Aorta (tissue), 5 donors: ENCODE results near the gene PCDHGC3. TPM values are rescaled to one million over a fixed set of nuclear protein-coding genes. Genes with fewer than 3 reads are reported as not detected.

ENCODE experiments used
- ATAC-seq: fragments of 200-7000 bp; cut with Tn5 transposase; one replicate; pipeline ENCODE4 v1.9.1; 2022; ENCODE audit warnings: moderate library complexity; ENCODE audit not compliant: low FRiP score
- DNase-seq, 2 donors: peaks; one replicate each; pipeline ENCODE4 v3.0.0-alpha.2; 2020
- H3K27ac ChIP-seq, 2 donors: one replicate each; pipeline ENCODE4 v1.5.1; 2013; ENCODE audit warnings: low read length in 2 of 2, mild to moderate bottlenecking in 2 of 2, moderate library complexity in 2 of 2, control low read depth in 1 of 2, inconsistent platforms in 1 of 2, low read depth in 1 of 2
- H3K27me3 ChIP-seq, 2 donors: one replicate each; pipeline ENCODE4 v1.6.1; 2013; ENCODE audit warnings: control low read depth in 1 of 2, low read length in 1 of 2, mild to moderate bottlenecking in 1 of 2, moderate library complexity in 1 of 2; ENCODE audit not compliant: insufficient read depth in 2 of 2, control insufficient read depth in 1 of 2
- H3K36me3 ChIP-seq, 2 donors: one replicate each; pipeline ENCODE4 v1.6.1; 2013; ENCODE audit warnings: control low read depth in 1 of 2, low read length in 1 of 2, mild to moderate bottlenecking in 1 of 2; ENCODE audit not compliant: insufficient read depth in 2 of 2, control insufficient read depth in 1 of 2
- H3K4me1 ChIP-seq, 2 donors: one replicate each; pipeline ENCODE4 v1.6.1; 2013; ENCODE audit warnings: low read length in 2 of 2, control low read depth in 1 of 2, mild to moderate bottlenecking in 1 of 2, moderate library complexity in 1 of 2; ENCODE audit not compliant: insufficient read depth in 2 of 2, control insufficient read depth in 1 of 2
- H3K4me3 ChIP-seq, 2 donors: one replicate each; pipeline ENCODE4 v1.5.1; 2013; ENCODE audit warnings: low read length in 2 of 2, control low read depth in 1 of 2, mild to moderate bottlenecking in 1 of 2
- H3K9me3 ChIP-seq: one replicate; pipeline ENCODE4 v1.6.1; 2013; ENCODE audit warnings: mild to moderate bottlenecking, low read length; ENCODE audit not compliant: control insufficient read depth
- WGBS, 2 donors: extraction: QIAGEN DNeasy Blood & Tissue Kit; methylation state at CpG; one replicate each; pipeline ENCODE4 v1.1.7; 2013; 5-methylcytosine and 5-hydroxymethylcytosine counted together
- intact Hi-C, 2 donors: fragments of 100-400 bp; cut with DNase I; formaldehyde crosslinking; loops; one replicate each; pipeline versions ENCODE4 v1.14.2 to v1.15.0; 2022
- polyA plus RNA-seq, 2 donors: library from polyadenylated mRNA; stranded (reverse); fragments of 200-250 nt; gene quantifications; one replicate each; pipeline ENCODE4 v1.2.3, GENCODE V29; 2013
- total RNA-seq, 2 donors: library from RNA; stranded (reverse); fragmentation: NEBNext Ultra II Directional; extraction: Animal tissue kit (Norgen Biotek cat#: 25700); gene quantifications; one replicate each; pipeline ENCODE4 v1.2.1, GENCODE V29; 2021
- donor health status: healthy with polysubstance abuse.
- donor health status: Bipolar disorder and iron deficiency.
- donor health status: DM: no; HTN: no; CAD: no.
- donor health status: DM: no; HTN: no; CAD: no.
- donor health status: DM: yes; HTN: yes; CAD: no.

PCDHGC3 gene
- total and polyA plus RNA-seq, 4 donors: 23.9 to 116 (median 83.2) TPM

- no peaks in the 10 kb centered on the region for H3K9me3 ChIP-seq
- no peaks in the 10 kb centered on the region for H3K4me1 ChIP-seq
- 47 to 51% methylated on average over 2 of the region's 2 CpGs for WGBS, 2 donors
- H3K27ac ChIP-seq: no peak overlapping the region
- intact Hi-C loops: loop anchor here in 1 of 2 donors (5.0 to 10.0 kb wide), 2 partner anchors 40 to 108 kb away; partner anchors contain the start of genes PCDHGA10 and PCDHGB7
- DNase-seq (no peak), ATAC-seq (no peak)
- no peak overlapping the region for H3K4me3 ChIP-seq
- H3K27me3 ChIP-seq: no peaks in the 10 kb centered on the region
- H3K36me3 ChIP-seq: peaks cover 2 to 8% of the 10 kb centered on the region in 2 donors
Observed at GRCh38 chr5:141522301-141522700, 46.5 kb downstream of the PCDHGC3 start.

GRCh38 chr5:141523991-141524390 is 48.2 kb downstream of the PCDHGC3 start:
- Histone ChIP-seq H3K27ac (peak overlapping the region in 1 of 2 donors; percentile 29), H3K4me1 (no peaks in the 10 kb centered on the region), H3K4me3 (no peak overlapping the region), H3K36me3 (peaks cover 2 to 7% of the 10 kb centered on the region in 2 donors), H3K9me3 (no peaks in the 10 kb centered on the region), H3K27me3 (no peaks in the 10 kb centered on the region)
- intact Hi-C loops: loop anchor here (2.0 to 10.0 kb wide), 4 partner anchors 35 to 109 kb away; partner anchors contain the start of genes PCDHGA10 (in 1 of the 2), PCDHGB7 (in 1 of the 2) and PCDHGC3 (in 1 of the 2)
- ATAC-seq (no peak), DNase-seq (no peak)
- WGBS, 2 donors: 79 to 85% methylated on average over 8 of the region's 8 CpGs

- intact Hi-C loops: loop anchor here (2.0 to 10.0 kb wide), 5 partner anchors 34 to 110 kb away; partner anchors contain the start of genes PCDHGA10 (in 1 of the 2), PCDHGA11 (in 1 of the 2), PCDHGB7 (in 1 of the 2) and PCDHGC3 (in 1 of the 2)
- Histone ChIP-seq H3K36me3 (peaks cover 2 to 7% of the 10 kb centered on the region in 2 donors), H3K27me3 (no peaks in the 10 kb centered on the region), H3K27ac (peak overlapping the region; percentile 29 to 63), H3K4me1 (no peaks in the 10 kb centered on the region), H3K4me3 (no peak overlapping the region), H3K9me3 (no peaks in the 10 kb centered on the region)
- whole genome bisulfite sequencing, 2 donors: 29 to 30% methylated on average over 12 of the region's 12 CpGs
- ATAC-seq: peak; percentile 95
- peak; percentile 86 to 93 for DNase-seq
Observed at GRCh38 chr5:141524604-141525597, 49.1 kb downstream of the PCDHGC3 start.

- ATAC-seq (no peak), DNase-seq (no peak)
- 71 to 79% methylated on average over 7 of the region's 7 CpGs for WGBS, 2 donors
- H3K36me3 ChIP-seq: peaks cover 2 to 7% of the 10 kb centered on the region in 2 donors
- intact Hi-C loops: loop anchor here (2.0 to 10.0 kb wide), 4 partner anchors 33 to 111 kb away; partner anchors contain the start of genes PCDHGA10 (in 1 of the 2), PCDHGA11 (in 1 of the 2), PCDHGB7 (in 1 of the 2) and PCDHGC3 (in 1 of the 2)
- H3K9me3 ChIP-seq: no peaks in the 10 kb centered on the region
- H3K4me1 ChIP-seq: no peaks in the 10 kb centered on the region
- H3K4me3 ChIP-seq: no peak overlapping the region
- no peaks in the 10 kb centered on the region for H3K27me3 ChIP-seq
- H3K27ac ChIP-seq: no peak overlapping the region
Observed at GRCh38 chr5:141525653-141526052, 49.9 kb downstream of the PCDHGC3 start.

- WGBS, 2 donors: 45 to 49% methylated on average over 1 of the region's 1 CpG
- ATAC-seq: no peak
- no peaks in the 10 kb centered on the region for H3K9me3 ChIP-seq
- H3K27me3 ChIP-seq: no peaks in the 10 kb centered on the region
- DNase-seq: no peak
- no peak overlapping the region for H3K27ac ChIP-seq
- H3K4me3 ChIP-seq: no peak overlapping the region
- no peaks in the 10 kb centered on the region for H3K4me1 ChIP-seq
- intact Hi-C loops: loop anchor here (5.0 to 10.0 kb wide), 2 partner anchors 105 to 113 kb away; partner anchors contain the start of genes PCDHGA10 (in 1 of the 2), PCDHGA11 (in 1 of the 2) and PCDHGB7 (in 1 of the 2)
- peaks cover 2 to 7% of the 10 kb centered on the region in 2 donors for H3K36me3 ChIP-seq
Observed at GRCh38 chr5:141527426-141527825, 51.7 kb downstream of the PCDHGC3 start.

Other genes starting within 250 kb of the PCDHGC3 start
- 10 to 100 TPM in 1 of 2 donors, 1 to 10 TPM in 1; 8.7 to 10.9 TPM for gene PCDHB15, start 230.6 kb upstream of the PCDHGC3 start, total RNA-seq
- 10 to 100 TPM in 1 of 2 donors, 1 to 10 TPM in 1; 4.4 to 12.1 TPM for gene PCDHB15, start 230.6 kb upstream of the PCDHGC3 start, polyA plus RNA-seq
- 1 to 10 TPM in 1 of 2 donors, under 1 TPM in 1; 0.69 to 1.1 TPM for gene SLC25A2, start 171.9 kb upstream of the PCDHGC3 start, total RNA-seq
- gene SLC25A2, start 171.9 kb upstream of the PCDHGC3 start, polyA plus RNA-seq: not detected
- 10 to 100 TPM; 59.8 to 79.1 TPM for gene TAF7, start 155.2 kb upstream of the PCDHGC3 start, total RNA-seq
- 10 to 100 TPM; 53.5 to 65.3 TPM for gene TAF7, start 155.2 kb upstream of the PCDHGC3 start, polyA plus RNA-seq
- gene PCDHGA1, start 145.5 kb upstream of the PCDHGC3 start, total RNA-seq: 1 to 10 TPM in 1 of 2 donors, under 1 TPM in 1; 0.91 to 1.6 TPM
- 1 to 10 TPM in 1 of 2 donors, not detected in 1; 1.0 TPM for gene PCDHGA1, start 145.5 kb upstream of the PCDHGC3 start, polyA plus RNA-seq
- gene PCDHGA2, start 137.2 kb upstream of the PCDHGC3 start, total RNA-seq: 10 to 100 TPM in 1 of 2 donors, 1 to 10 TPM in 1; 6.2 to 10.6 TPM
- gene PCDHGA2, start 137.2 kb upstream of the PCDHGC3 start, polyA plus RNA-seq: 1 to 10 TPM in 1 of 2 donors, under 1 TPM in 1; 0.75 to 4.2 TPM
- gene PCDHGA3, start 132.1 kb upstream of the PCDHGC3 start, total RNA-seq: 1 to 10 TPM; 4.1 to 7.4 TPM
- gene PCDHGA3, start 132.1 kb upstream of the PCDHGC3 start, polyA plus RNA-seq: 1 to 10 TPM in 1 of 2 donors, under 1 TPM in 1; 0.50 to 2.4 TPM
- 1 to 10 TPM; 3.5 to 6.5 TPM for gene PCDHGB1, start 125.9 kb upstream of the PCDHGC3 start, total RNA-seq
- under 1 TPM; 0.75 to 0.92 TPM for gene PCDHGB1, start 125.9 kb upstream of the PCDHGC3 start, polyA plus RNA-seq
- 10 to 100 TPM in 1 of 2 donors, 1 to 10 TPM in 1; 7.1 to 10.2 TPM for gene PCDHGA4, start 120.9 kb upstream of the PCDHGC3 start, total RNA-seq
- gene PCDHGA4, start 120.9 kb upstream of the PCDHGC3 start, polyA plus RNA-seq: 1 to 10 TPM; 1.3 to 2.0 TPM
- gene PCDHGB2, start 116.0 kb upstream of the PCDHGC3 start, total RNA-seq: 10 to 100 TPM in 1 of 2 donors, 1 to 10 TPM in 1; 6.5 to 11.7 TPM
- gene PCDHGB2, start 116.0 kb upstream of the PCDHGC3 start, polyA plus RNA-seq: 1 to 10 TPM in 1 of 2 donors, under 1 TPM in 1; 0.38 to 1.1 TPM
- 10 to 100 TPM in 1 of 2 donors, 1 to 10 TPM in 1; 7.5 to 11.5 TPM for gene PCDHGA5, start 111.8 kb upstream of the PCDHGC3 start, total RNA-seq
- 1 to 10 TPM in 1 of 2 donors, under 1 TPM in 1; 0.25 to 1.4 TPM for gene PCDHGA5, start 111.8 kb upstream of the PCDHGC3 start, polyA plus RNA-seq
- gene PCDHGB3, start 105.7 kb upstream of the PCDHGC3 start, total RNA-seq: 1 to 10 TPM; 7.4 to 9.7 TPM
- gene PCDHGB3, start 105.7 kb upstream of the PCDHGC3 start, polyA plus RNA-seq: under 1 TPM in 1 of 2 donors, not detected in 1; 0.82 TPM
- gene PCDHGA6, start 102.1 kb upstream of the PCDHGC3 start, total RNA-seq: 10 to 100 TPM in 1 of 2 donors, 1 to 10 TPM in 1; 8.8 to 12.0 TPM
- 1 to 10 TPM in 1 of 2 donors, under 1 TPM in 1; 0.38 to 4.0 TPM for gene PCDHGA6, start 102.1 kb upstream of the PCDHGC3 start, polyA plus RNA-seq
- gene PCDHGA7, start 93.2 kb upstream of the PCDHGC3 start, total RNA-seq: 1 to 10 TPM; 6.4 to 8.0 TPM
- 1 to 10 TPM in 1 of 2 donors, not detected in 1; 2.1 TPM for gene PCDHGA7, start 93.2 kb upstream of the PCDHGC3 start, polyA plus RNA-seq
- 10 to 100 TPM in 1 of 2 donors, 1 to 10 TPM in 1; 7.3 to 10.1 TPM for gene PCDHGB4, start 88.3 kb upstream of the PCDHGC3 start, total RNA-seq
- 1 to 10 TPM in 1 of 2 donors, under 1 TPM in 1; 0.50 to 2.7 TPM for gene PCDHGB4, start 88.3 kb upstream of the PCDHGC3 start, polyA plus RNA-seq
- 1 to 10 TPM; 3.0 to 6.8 TPM for gene PCDHGA8, start 83.3 kb upstream of the PCDHGC3 start, total RNA-seq
- under 1 TPM; 0.13 to 0.54 TPM for gene PCDHGA8, start 83.3 kb upstream of the PCDHGC3 start, polyA plus RNA-seq
- gene PCDHGB5, start 78.0 kb upstream of the PCDHGC3 start, total RNA-seq: 10 to 100 TPM; 11.7 to 18.2 TPM
- gene PCDHGB5, start 78.0 kb upstream of the PCDHGC3 start, polyA plus RNA-seq: 1 to 10 TPM; 2.0 to 5.0 TPM
- 10 to 100 TPM in 1 of 2 donors, 1 to 10 TPM in 1; 8.2 to 13.2 TPM for gene PCDHGA9, start 73.2 kb upstream of the PCDHGC3 start, total RNA-seq
- 1 to 10 TPM in 1 of 2 donors, under 1 TPM in 1; 0.75 to 1.4 TPM for gene PCDHGA9, start 73.2 kb upstream of the PCDHGC3 start, polyA plus RNA-seq
- gene PCDHGB6, start 67.9 kb upstream of the PCDHGC3 start, total RNA-seq: 10 to 100 TPM in 1 of 2 donors, 1 to 10 TPM in 1; 9.5 to 14.6 TPM
- gene PCDHGB6, start 67.9 kb upstream of the PCDHGC3 start, polyA plus RNA-seq: 1 to 10 TPM in 1 of 2 donors, under 1 TPM in 1; 0.38 to 2.4 TPM
- 10 to 100 TPM in 1 of 2 donors, 1 to 10 TPM in 1; 6.1 to 11.4 TPM for gene PCDHGA10, start 63.0 kb upstream of the PCDHGC3 start, total RNA-seq
- gene PCDHGA10, start 63.0 kb upstream of the PCDHGC3 start, polyA plus RNA-seq: 1 to 10 TPM in 1 of 2 donors, under 1 TPM in 1; 0.61 to 1.1 TPM
- gene PCDHGB7, start 58.3 kb upstream of the PCDHGC3 start, total RNA-seq: 10 to 100 TPM; 12.7 to 24.7 TPM
- 1 to 10 TPM; 2.1 to 3.8 TPM for gene PCDHGB7, start 58.3 kb upstream of the PCDHGC3 start, polyA plus RNA-seq
- gene PCDHGA11, start 54.9 kb upstream of the PCDHGC3 start, total RNA-seq: 1 to 10 TPM; 7.1 to 9.2 TPM
- under 1 TPM; 0.50 to 0.72 TPM for gene PCDHGA11, start 54.9 kb upstream of the PCDHGC3 start, polyA plus RNA-seq
- 10 to 100 TPM in 1 of 2 donors, 1 to 10 TPM in 1; 7.9 to 18.8 TPM for gene PCDHGA12, start 45.5 kb upstream of the PCDHGC3 start, total RNA-seq
- 1 to 10 TPM in 1 of 2 donors, under 1 TPM in 1; 0.75 to 2.5 TPM for gene PCDHGA12, start 45.5 kb upstream of the PCDHGC3 start, polyA plus RNA-seq
- gene PCDHGC4, start 9.1 kb downstream of the PCDHGC3 start, total RNA-seq: 1 to 10 TPM; 2.8 to 6.1 TPM
- gene PCDHGC4, start 9.1 kb downstream of the PCDHGC3 start, polyA plus RNA-seq: under 1 TPM; 0.05 to 0.38 TPM
- gene PCDHGC5, start 13.1 kb downstream of the PCDHGC3 start, total RNA-seq: 1 to 10 TPM; 2.8 to 6.3 TPM
- under 1 TPM; 0.25 to 0.84 TPM for gene PCDHGC5, start 13.1 kb downstream of the PCDHGC3 start, polyA plus RNA-seq
- 100 to 1,000 TPM in 1 of 2 donors, 10 to 100 TPM in 1; 93.4 to 125 TPM for gene DIAPH1, start 143.0 kb downstream of the PCDHGC3 start, total RNA-seq
- 10 to 100 TPM; 30.8 to 44.1 TPM for gene DIAPH1, start 143.0 kb downstream of the PCDHGC3 start, polyA plus RNA-seq
- 10 to 100 TPM; 52.4 to 54.3 TPM for gene HDAC3, start 160.9 kb downstream of the PCDHGC3 start, total RNA-seq
- 10 to 100 TPM; 21.3 to 86.8 TPM for gene HDAC3, start 160.9 kb downstream of the PCDHGC3 start, polyA plus RNA-seq
- gene RELL2, start 161.0 kb downstream of the PCDHGC3 start, total RNA-seq: 1 to 10 TPM; 1.5 to 1.9 TPM
- gene RELL2, start 161.0 kb downstream of the PCDHGC3 start, polyA plus RNA-seq: 1 to 10 TPM in 1 of 2 donors, under 1 TPM in 1; 0.63 to 2.9 TPM
- 10 to 100 TPM; 33.1 to 47.3 TPM for gene FCHSD1, start 175.5 kb downstream of the PCDHGC3 start, total RNA-seq
- 10 to 100 TPM in 1 of 2 donors, 1 to 10 TPM in 1; 9.4 to 59.7 TPM for gene FCHSD1, start 175.5 kb downstream of the PCDHGC3 start, polyA plus RNA-seq
- 10 to 100 TPM; 21.4 to 34.2 TPM for gene ARAP3, start 206.3 kb downstream of the PCDHGC3 start, total RNA-seq
- gene ARAP3, start 206.3 kb downstream of the PCDHGC3 start, polyA plus RNA-seq: 10 to 100 TPM in 1 of 2 donors, 1 to 10 TPM in 1; 1.8 to 14.1 TPM